ENCODE results near the gene XRCC1.
A peak's percentile ranks its signal among the peaks of the same experiment; 100 is the strongest.
"Not testable (repeated sequence)": the region's sequence is repeated elsewhere in the genome, so short reads cannot be mapped to it uniquely, and the experiment has no call there.

The XRCC1 gene

DNA sequence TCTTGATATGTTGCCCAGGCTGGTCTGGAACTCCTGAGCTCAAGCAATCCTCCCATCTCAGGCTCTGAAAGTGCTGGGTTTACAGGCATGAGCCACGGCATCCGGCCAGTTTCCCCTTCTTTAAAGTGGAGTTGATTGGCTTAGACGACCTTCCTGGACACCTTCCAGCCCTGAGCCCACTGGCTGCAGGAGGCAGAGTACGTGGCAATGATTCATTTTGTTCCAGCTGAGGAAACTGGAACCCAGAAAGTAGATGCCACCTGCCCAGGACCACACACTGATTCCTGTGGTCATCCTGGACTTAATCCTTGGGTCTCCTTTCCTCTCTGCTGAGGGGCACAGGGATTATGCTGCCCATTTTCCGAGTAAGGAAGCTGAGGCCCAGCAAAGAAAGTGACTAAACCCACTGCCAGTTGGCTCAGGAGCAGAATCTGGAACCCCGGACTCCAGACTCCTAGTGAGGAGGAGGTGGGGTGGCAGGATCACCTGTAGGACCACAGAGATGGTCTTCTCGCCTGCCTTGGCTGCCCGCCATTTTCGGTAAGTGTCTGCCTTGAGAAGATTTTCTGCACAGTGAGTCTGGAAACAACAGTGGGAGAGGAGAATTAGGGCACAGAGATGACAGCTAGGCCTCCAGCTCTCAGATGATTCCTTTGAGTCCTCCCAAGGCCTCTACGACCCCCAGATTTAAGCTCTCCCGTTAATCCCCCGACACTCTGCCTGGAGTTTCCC lies 737 bp downstream of the XRCC1 start:
- DNase-seq: peak; percentile 65

DNA sequence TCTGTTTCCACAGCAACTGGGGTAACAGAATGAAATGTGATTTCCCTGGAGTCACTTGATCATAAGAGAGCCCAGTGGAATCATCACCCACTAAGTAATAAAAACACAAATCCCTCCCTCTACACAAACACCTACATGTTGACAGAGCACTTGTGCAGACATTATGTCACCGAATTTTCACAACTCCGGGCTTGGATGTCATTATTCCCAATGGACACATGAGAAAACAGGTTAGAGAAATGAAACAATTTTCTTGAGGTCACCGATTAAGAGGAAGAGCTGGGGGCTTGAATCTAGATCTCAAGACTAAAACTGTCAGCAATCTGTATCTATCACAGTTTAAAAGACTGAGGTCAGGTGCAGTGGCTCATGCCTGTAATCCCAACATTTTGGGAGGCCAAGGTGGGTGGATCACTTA lies 3.1 kb downstream of the XRCC1 start:
- DNase-seq: peak; percentile 99

GRCh38 chr19:43570174-43570791 lies 5.0 kb downstream of the XRCC1 start:
- peak; percentile 92 for DNase-seq

- no peak for DNase-seq
These were observed 5.7 kb downstream of the XRCC1 start for GRCh38 chr19:43569657-43570056.

DNA sequence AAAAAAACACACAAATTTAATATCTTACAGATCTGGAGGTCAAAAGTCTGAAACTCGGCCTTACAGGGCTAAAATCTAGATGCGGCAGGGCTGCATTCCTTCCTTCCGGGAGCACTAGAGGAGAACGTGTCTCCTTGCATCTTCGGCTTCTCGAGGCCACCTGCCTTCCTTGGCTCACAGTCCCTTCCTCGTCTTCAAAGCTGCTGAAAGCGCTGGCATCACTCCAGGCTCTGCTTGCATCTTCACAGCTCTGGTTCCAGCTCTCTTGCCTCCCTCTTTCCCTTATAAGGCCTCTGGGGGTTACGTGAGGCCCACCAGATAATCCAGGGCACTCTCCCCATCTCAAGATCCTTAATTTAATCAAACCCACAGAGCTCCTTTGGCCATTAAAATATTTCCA lies 10.5 kb downstream of the XRCC1 start:
- no peak for DNase-seq

- no peak for DNase-seq
These were observed 11.4 kb downstream of the XRCC1 start for GRCh38 chr19:43563816-43564457.

GRCh38 chr19:43562698-43563241 lies 12.6 kb downstream of the XRCC1 start:
- DNase-seq: no peak

DNA sequence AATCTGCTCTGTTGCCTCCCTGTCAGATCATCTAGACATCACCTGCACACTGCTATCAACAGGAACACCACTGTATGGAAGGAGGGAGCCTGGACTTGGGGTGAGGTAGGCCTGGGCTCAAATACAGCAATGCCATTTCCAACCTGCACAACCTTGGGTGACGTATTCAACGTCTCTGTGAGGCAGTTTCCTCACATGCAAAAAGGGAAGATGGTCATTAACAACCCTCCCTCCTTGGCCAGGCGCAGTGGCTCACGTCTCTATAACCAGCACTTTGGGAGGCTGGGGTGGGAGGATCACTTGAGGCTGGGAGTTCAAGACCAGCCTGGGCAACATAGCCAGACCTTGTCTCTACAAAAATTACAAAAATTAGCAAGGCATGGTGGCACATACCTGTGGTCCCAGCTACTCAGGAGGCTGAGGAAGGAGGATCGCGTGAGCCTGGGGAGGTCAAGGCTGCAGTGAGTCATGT lies 13.1 kb downstream of the XRCC1 start:
- no peak for DNase-seq

DNA sequence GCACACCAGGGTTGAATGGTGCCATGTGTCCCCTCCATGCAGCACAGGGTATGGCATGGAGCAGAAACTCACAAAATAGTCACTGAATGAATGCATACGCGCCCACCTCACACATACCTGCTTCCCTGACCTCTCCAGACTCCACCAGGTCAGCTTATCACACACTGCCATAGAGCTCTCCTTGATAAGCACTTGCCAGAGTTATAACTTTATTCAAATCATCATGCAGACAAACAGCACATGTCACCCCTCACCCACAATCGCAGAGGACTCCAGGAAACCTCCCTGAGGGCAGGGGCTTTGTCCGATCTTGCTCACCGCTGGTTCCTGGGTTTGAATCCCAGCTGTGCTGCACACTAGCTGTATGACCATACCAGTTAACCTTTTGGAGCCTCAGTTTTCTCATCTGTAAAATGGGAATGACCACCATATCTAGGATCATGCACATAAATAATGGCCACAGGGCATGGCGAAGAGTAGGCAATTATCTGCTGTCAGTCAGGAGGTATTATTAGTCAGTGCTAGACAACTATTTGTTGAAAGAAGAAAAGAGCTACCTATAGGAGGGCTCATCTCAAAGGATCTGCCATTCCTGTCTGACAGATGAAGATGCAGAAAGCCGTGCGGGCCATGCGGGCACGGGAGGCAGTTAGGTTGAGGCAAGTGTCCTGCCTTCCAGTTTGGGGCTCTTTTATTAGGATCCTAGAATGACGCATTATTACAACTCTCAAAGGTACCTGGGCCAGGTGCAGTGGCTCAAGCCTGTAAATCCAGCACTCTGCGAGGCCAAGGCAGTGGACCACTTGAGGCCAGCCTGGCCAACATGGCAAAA lies 14.0 kb downstream of the XRCC1 start:
- DNase-seq: no peak

- peak; percentile 14 for DNase-seq
These were observed 14.6 kb downstream of the XRCC1 start for GRCh38 chr19:43560687-43561086.

GRCh38 chr19:43555185-43555770 lies 20.0 kb downstream of the XRCC1 start:
- peak; percentile 88 for DNase-seq

GRCh38 chr19:43554317-43554895 lies 20.9 kb downstream of the XRCC1 start:
- no peak for DNase-seq

DNA sequence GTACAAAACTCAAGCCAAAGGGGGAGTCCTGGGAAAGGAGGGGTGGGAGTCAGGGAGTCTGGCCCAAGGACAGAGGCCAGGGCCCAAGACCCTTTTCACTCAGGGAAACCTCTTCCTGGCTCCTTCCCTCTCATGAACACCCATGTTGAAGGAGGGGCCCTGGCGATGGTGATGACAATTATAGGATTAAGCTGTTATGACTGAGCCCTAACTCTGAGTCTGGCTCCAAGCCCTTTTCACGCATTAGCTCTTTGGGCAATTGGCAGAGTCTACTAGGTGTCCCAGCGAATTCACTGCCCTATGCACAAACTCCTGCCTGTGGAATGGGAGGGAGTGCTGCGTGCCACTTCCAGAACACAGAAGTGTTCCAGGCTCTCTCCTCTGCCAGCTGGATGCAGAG lies 21.7 kb downstream of the XRCC1 start:
- DNase-seq: no peak

DNA sequence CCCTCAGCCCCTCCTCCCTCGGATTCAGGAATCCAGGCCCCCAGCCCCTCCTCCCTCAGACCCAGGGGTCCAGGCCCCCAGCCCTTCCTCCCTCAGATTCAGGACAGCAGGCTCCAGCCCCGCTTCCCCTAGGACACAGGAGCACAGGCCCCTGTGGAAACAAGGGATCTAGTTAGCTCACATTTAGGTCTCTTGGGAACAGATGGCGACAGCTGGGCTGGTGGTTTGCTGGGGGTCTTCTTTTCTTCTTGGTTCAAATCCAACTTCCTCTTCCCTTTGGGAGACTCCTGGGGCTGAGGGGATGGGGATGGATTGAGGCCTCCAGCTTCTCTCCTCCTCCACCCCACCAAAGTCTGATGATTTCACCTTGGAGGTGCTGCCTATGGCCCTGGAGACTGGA lies 22.7 kb downstream of the XRCC1 start:
- DNase-seq: no peak

GRCh38 chr19:43552198-43552450 lies 23.2 kb downstream of the XRCC1 start:
- DNase-seq: no peak

GRCh38 chr19:43551399-43552197 lies 23.7 kb downstream of the XRCC1 start:
- no peak for DNase-seq

DNA sequence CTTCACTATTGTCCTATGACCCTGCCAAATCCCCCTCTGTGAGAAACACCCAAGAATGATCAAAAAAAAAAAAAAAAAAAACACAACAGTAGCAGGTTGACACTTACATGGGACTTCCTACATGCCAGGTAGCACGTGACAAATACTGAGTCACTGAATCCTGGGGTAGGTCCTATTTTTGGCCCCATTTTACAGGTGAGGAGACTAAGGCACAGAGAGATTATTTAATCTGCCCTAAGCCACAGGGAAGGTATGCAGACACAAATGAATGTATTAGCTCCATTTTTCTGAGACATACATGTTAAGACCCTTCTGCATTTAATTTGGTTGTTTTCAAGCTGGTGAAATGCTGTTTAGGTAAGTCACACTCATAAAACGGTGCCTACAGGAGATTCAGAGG lies 26.6 kb downstream of the XRCC1 start:
- no peak for DNase-seq

DNA sequence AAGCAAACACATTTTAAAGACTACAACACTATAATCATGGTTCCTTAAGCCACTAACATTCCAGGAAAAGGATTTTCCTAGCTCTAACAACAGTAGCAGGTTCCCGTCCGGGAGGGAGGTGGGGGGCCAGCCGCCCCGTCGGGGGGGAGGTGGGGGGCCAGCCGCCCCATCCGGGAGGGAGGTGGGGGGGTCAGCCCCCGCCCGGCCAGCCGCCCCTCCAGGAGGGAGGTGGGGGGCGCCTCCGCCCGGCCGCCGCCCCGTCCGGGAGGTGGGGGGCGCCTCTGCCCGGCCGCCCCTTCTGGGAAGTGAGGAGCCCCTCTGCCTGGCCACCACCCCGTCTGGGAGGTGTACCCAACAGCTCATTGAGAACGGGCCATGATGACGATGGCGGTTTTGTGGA lies 27.4 kb downstream of the XRCC1 start:
- DNase-seq: not testable (repeated sequence)

DNA sequence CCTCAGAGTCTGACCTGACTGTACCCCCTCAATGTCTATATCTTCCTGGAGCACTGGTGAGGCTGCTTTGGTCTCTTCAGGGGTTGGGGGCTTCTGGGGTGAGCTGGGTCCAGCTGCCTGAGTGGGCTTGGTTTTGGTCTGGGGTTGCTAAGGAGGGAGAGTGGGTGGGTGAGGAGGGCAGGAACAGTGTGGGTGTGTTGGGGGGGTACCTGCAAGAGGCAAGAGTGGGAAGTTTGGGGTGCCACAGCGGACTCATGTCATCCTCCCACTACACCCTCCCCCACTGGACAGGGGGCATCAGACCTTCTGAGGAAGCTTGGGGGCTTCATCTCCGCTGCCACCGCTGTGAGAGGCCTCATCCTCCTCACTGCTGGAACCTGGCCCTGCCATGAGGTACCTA lies 28.7 kb downstream of the XRCC1 start:
- no peak for DNase-seq

GRCh38 chr19:43545981-43546380 lies 29.3 kb downstream of the XRCC1 start:
- DNase-seq: no peak

- DNase-seq: no peak
These were observed 30.1 kb downstream of the XRCC1 start for GRCh38 chr19:43545276-43545675.

DNA sequence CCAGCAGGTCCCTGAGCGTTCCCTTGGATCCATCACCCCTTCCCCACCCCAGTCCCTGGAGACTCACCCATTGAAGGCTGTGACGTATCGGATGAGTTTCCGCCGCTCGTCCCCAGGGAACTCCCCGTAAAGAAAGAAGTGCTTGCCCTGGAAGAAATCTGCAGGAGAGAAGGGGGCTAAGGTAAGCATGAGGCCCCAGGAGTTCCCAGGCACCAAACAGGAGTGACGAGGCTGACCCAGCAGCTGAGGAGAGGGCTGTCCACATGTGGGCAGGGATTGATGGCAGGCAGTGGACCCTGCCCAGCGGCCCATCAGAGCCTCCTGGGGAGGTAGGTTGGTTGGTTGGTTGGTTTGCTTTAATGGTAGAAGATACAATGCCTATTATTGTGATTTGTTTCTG lies 31.2 kb downstream of the XRCC1 start:
- DNase-seq: no peak

Measured in DMS53 (cell line).